Measurements from ENCODE around the gene CHD2.

Gene CHD2

DNA sequence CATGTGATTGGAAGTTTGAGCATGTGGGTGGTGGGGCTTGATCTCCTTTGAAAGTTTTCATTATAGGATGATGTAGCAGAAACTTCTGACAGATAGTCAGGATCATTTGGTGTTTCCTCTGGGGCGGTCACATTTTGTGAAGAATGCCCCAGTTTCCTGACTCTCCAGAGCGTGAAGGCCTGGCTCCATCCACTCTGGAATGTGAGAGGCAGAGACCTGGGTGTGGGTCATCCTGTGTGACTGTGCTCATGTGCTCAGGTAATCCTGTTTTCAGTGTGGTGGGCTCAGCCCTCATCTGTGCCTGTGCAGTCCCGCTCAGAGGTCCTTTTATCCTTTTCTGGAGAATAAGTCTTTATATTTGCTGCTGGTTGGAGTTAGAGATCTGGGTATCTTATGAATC, 107.9 kb downstream of the CHD2 start:
- no peak overlapping the region for H3K27ac ChIP-seq
- no peak overlapping the region for H3K9ac ChIP-seq
- no peaks in the 10 kb centered on the region for H3K27me3 ChIP-seq (ENCODE audit: insufficient read depth, low read depth)
- no peaks in the 10 kb centered on the region for H4K20me1 ChIP-seq (ENCODE audit: insufficient read depth)
- no peak overlapping the region for H3K4me3 ChIP-seq (IDR thresholded peaks at IDR 0.05; ENCODE audit: insufficient read depth, low read depth, low read length)
- H3K36me3 ChIP-seq (ENCODE audit: insufficient read depth), result peaks cover 22% of the 10 kb centered on the region; the same call in 1 of the 2 replicates
- no peaks in the 10 kb centered on the region for H3K79me2 ChIP-seq (ENCODE audit: insufficient read depth, low read depth)
- TF ChIP-seq, protein P1, sequence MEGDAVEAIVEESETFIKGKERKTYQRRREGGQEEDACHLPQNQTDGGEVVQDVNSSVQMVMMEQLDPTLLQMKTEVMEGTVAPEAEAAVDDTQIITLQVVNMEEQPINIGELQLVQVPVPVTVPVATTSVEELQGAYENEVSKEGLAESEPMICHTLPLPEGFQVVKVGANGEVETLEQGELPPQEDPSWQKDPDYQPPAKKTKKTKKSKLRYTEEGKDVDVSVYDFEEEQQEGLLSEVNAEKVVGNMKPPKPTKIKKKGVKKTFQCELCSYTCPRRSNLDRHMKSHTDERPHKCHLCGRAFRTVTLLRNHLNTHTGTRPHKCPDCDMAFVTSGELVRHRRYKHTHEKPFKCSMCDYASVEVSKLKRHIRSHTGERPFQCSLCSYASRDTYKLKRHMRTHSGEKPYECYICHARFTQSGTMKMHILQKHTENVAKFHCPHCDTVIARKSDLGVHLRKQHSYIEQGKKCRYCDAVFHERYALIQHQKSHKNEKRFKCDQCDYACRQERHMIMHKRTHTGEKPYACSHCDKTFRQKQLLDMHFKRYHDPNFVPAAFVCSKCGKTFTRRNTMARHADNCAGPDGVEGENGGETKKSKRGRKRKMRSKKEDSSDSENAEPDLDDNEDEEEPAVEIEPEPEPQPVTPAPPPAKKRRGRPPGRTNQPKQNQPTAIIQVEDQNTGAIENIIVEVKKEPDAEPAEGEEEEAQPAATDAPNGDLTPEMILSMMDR (conservative IDR thresholded peaks at IDR 0.05; ENCODE audit: low read depth, low read length), result no peak
- H2AFZ ChIP-seq (ENCODE audit: low read depth), result no peak overlapping the region
- no peaks in the 10 kb centered on the region for H3K4me1 ChIP-seq (ENCODE audit: low read depth, poor library complexity, severe bottlenecking)
- H3K4me2 ChIP-seq, result no peak overlapping the region

DNA sequence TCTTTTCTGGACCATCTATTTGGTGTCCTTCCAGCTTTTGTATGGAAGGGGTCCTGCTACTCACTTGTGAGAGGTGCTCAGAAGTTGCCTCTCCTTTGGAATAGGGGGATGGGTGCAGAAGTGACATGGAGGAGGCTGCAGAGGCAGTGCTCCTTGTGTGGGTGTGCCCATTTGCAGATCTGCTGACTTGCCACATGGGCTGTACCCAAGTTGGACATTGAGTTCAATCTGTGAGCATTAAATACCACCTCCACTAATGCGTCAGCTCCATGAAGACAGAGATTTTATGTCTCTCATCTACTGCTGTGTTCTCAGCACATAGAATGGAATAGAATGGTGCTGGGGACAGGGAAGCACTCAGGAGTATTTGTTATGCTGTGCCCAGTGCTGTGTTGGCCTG, 112.7 kb downstream of the CHD2 start:
- Histone ChIP-seq H3K79me2 (ENCODE audit: insufficient read depth, low read depth) (no peaks in the 10 kb centered on the region), H2AFZ (ENCODE audit: low read depth) (no peak overlapping the region), H3K4me2 (no peak overlapping the region), H3K9ac (no peak overlapping the region), H3K27ac (no peak overlapping the region), H3K27me3 (ENCODE audit: insufficient read depth, low read depth) (no peaks in the 10 kb centered on the region), H3K4me1 (ENCODE audit: low read depth, poor library complexity, severe bottlenecking) (peaks cover 5% of the 10 kb centered on the region), H3K36me3 (ENCODE audit: insufficient read depth) (peaks cover 45% of the 10 kb centered on the region; the same call in 1 of the 2 replicates), H3K4me3 (IDR thresholded peaks at IDR 0.05; ENCODE audit: insufficient read depth, low read depth, low read length) (no peak overlapping the region), H4K20me1 (ENCODE audit: insufficient read depth) (no peaks in the 10 kb centered on the region)
- TF ChIP-seq, protein P1 (conservative IDR thresholded peaks at IDR 0.05; ENCODE audit: low read depth, low read length), result no peak

DNA sequence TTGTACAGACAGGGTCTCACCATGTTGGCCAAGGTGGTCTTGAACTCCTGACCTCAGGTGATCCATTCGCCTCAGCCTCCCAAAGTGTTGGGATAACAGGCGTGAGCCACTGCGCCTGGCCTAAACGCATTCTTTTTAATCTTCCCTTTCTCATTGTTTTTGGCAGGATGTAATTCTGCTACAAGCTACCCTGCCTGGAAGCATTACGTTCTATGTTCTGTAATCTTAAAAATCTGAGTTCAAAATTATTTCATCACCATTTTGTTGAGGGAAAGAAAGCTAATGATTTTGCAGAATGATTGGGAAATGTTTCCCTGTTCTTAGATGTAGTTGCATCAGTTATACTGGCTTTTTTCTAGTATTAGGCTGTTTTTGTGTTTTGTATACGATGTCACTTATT, 117.4 kb downstream of the CHD2 start:
- Histone ChIP-seq H2AFZ (ENCODE audit: low read depth) (no peak overlapping the region), H3K4me3 (IDR thresholded peaks at IDR 0.05; ENCODE audit: insufficient read depth, low read depth, low read length) (no peak overlapping the region), H3K4me2 (no peak overlapping the region), H3K27me3 (ENCODE audit: insufficient read depth, low read depth) (no peaks in the 10 kb centered on the region), H3K9ac (no peak overlapping the region), H3K36me3 (ENCODE audit: insufficient read depth) (peaks cover 43% of the 10 kb centered on the region), H3K4me1 (ENCODE audit: low read depth, poor library complexity, severe bottlenecking) (peaks cover 37% of the 10 kb centered on the region), H4K20me1 (ENCODE audit: insufficient read depth) (no peaks in the 10 kb centered on the region), H3K79me2 (ENCODE audit: insufficient read depth, low read depth) (no peaks in the 10 kb centered on the region), H3K27ac (no peak overlapping the region)
- TF ChIP-seq, protein P1 (conservative IDR thresholded peaks at IDR 0.05; ENCODE audit: low read depth, low read length), result no peak

DNA sequence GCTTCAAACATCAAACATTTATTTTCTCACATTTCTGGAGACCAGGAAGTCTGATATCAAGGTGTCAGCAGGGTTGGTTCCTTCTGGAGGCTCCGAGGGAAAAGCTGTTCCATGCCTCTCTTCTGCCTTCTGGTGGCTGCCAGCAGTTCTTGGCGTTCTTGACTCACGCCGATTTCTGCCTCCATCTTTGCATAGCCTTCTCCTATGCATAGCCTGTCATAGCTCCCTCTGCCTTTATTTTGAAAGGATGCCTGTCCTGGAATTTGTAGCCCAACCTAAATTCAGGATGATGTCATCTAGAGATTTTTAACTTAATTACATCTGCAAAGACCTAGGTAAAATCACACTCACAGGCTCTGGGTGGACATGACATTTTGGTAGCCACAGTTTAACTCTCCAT, 118.5 kb downstream of the CHD2 start:
- TF ChIP-seq, protein P1 (conservative IDR thresholded peaks at IDR 0.05; ENCODE audit: low read depth, low read length), result no peak
- H3K79me2 ChIP-seq (ENCODE audit: insufficient read depth, low read depth), result no peaks in the 10 kb centered on the region
- H3K36me3 ChIP-seq (ENCODE audit: insufficient read depth), result peaks cover 42% of the 10 kb centered on the region

More for the DNA sequence above, 118.5 kb downstream of the CHD2 start:
- Histone ChIP-seq H3K4me2 (no peak overlapping the region), H3K27me3 (ENCODE audit: insufficient read depth, low read depth) (no peaks in the 10 kb centered on the region), H3K4me1 (ENCODE audit: low read depth, poor library complexity, severe bottlenecking) (peaks cover 37% of the 10 kb centered on the region), H3K27ac (no peak overlapping the region), H3K4me3 (IDR thresholded peaks at IDR 0.05; ENCODE audit: insufficient read depth, low read depth, low read length) (no peak overlapping the region), H2AFZ (ENCODE audit: low read depth) (no peak overlapping the region), H3K9ac (no peak overlapping the region), H4K20me1 (ENCODE audit: insufficient read depth) (no peaks in the 10 kb centered on the region)
